Amniotic epithelial cell (primary cell): Measurements from ENCODE around the gene TRIM65.
A peak's percentile ranks its signal among the peaks of the same experiment; 100 is the strongest.

ENCODE experiments used
- DNase-seq: peaks from one replicate; pipeline ENCODE4 v3.0.0-alpha.2; 2010; ENCODE audit warnings: low read depth

The TRIM65 gene, protein sequence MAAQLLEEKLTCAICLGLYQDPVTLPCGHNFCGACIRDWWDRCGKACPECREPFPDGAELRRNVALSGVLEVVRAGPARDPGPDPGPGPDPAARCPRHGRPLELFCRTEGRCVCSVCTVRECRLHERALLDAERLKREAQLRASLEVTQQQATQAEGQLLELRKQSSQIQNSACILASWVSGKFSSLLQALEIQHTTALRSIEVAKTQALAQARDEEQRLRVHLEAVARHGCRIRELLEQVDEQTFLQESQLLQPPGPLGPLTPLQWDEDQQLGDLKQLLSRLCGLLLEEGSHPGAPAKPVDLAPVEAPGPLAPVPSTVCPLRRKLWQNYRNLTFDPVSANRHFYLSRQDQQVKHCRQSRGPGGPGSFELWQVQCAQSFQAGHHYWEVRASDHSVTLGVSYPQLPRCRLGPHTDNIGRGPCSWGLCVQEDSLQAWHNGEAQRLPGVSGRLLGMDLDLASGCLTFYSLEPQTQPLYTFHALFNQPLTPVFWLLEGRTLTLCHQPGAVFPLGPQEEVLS

DNA sequence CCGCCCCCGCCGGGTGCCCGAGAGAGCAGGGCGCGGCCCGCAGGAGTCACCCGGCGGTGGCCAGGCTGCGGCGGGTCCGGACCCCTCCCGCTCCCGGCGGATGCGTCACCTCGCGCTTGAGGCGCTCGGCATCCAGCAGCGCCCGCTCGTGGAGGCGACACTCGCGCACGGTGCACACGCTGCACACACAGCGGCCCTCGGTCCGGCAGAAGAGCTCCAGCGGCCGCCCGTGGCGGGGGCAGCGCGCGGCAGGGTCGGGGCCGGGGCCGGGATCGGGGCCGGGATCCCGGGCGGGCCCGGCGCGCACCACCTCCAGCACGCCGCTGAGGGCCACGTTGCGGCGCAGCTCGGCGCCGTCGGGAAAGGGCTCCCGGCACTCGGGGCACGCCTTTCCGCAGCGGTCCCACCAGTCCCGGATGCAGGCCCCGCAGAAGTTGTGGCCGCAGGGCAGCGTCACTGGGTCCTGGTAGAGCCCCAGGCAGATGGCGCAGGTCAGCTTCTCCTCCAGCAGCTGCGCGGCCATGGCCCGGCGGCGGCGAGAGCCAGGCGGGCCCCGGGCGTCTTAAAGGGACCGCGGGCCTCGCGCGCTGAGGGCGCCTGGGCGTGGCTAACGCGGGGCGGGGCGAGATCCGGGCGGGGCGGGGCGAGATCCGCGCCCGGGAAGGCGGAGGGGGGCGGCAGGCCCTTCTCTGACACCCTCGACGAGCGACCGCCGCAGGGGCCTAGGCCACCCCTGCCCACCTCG lies at the start of gene TRIM65:
Gene TRIM65, minus strand, starts transcription at position 537 of the 745 bp plus-strand sequence. Its CDS starts 14 bp downstream, at position 523.
- DNase-seq: peak; percentile 61

- no peak for DNase-seq
Observed at GRCh38 chr17:75945211-75945610, 48.5 kb upstream of the TRIM65 start.

- peak; percentile 34 for DNase-seq
Observed at GRCh38 chr17:75943491-75943890, 46.7 kb upstream of the TRIM65 start.

DNA sequence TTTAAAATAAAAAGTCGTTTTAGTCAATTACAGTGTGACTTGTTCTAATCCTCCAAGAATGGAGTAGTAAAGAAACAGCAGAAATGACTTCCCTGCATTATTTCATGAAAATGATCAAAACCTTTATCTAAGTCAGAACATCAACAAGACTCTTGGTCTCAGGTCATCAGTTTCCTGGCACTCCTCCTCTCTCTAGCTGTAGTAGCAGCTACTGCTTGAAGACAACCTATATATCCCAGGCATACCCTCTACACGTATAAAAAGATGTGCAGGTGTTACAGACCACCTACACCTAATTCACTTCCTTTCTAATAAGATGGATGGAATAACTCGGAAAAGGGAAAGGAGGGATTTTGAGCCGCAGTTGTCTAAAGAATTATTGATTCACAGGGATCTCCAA lies 45.7 kb upstream of the TRIM65 start:
- no peak for DNase-seq

DNA sequence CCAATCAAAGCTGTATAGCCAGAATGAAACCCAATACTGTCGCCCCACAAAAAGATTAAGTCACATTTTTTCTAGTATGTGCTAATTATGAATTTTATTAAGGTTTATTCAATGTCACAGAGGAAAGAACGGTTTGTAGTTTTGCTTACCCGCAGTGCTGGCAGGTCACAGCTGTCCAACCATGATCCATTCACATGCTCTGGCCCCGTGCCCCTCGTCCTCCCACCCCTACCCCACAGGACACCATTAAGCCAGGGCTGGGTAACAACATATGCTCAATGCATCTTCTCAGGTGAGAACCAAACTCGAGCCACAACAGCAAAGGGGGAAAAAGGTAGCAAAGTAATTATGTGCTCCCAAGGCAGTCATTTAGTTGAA lies 44.7 kb upstream of the TRIM65 start:
- DNase-seq: no peak

DNA sequence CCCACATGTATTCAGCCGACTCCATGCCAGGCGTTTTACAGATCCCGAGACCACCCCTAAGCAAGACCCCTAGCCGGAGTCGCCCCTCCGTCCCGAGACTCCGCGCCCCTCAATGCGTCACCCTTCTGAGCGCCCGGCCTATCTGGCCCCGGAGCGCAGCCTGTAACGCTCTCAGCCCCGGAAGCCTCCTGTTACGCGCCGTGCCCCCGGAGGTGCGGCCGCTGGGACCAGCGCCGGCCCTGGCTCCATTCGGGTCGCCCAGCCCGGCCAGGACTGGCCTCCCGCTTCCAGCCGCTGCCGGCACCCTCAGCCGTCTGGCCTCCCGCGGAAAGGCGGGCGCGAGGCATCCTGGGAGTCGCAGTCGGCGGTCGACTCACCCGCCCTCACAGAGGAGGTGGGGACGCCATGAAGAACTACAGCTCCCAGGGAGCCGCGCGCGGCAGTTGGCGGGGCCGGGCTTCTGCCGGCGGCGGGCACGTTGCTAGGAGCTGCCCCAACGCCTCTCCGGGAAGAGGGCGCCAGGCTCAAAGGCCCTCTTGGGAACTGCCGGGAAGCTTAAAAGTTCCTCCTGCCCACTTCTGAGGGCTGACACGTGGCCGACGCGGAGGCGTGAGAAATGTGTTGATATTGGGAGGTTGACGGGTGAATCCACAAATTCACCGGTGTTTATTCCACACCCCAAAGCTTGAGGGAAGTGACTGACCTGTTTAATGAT lies 44.1 kb upstream of the TRIM65 start, which contains the start of gene FBF1:
Gene FBF1, minus strand, starts transcription at position 316 of the 715 bp plus-strand sequence. CDS start 2,893 bp downstream, outside the sequence.
- peak; percentile 90 for DNase-seq

DNA sequence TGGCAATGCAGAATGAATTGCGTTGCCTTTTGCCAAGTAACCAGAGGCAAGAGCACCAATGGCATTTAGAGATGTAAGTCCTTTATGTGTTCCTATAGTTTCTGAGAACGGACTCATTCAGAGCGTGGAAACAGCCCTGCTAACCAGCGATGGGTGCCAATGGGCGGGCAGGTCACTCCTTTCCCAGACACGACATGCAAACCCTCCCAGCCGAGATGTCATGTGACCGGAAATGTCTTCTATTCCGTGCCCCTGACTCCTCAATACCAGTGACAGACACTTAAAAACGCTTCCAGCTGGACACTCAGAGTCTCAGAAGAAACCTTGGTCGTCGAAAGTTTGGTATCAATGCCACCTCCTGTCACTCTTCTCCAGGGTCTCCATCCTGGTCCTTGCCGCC lies 40.9 kb upstream of the TRIM65 start:
- no peak for DNase-seq

DNA sequence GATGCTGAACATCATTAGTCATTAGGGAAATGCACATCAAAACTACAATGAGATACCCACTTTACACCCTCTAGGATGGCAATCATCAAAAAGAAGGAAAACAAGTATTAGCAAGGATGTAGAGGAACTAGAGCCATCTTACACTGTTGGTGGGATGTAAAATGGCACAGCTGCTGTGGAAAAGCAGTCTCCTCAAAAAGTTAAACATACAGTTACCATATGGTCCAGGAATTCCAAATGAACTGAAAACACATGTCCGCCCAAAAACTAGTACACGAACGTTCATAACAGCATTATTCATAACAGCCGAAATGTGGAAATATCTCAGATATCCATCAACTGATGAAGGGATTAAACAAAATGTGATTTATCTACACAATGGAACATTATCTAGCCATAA lies 37.1 kb upstream of the TRIM65 start:
- DNase-seq: peak; percentile 27

- DNase-seq: no peak
Observed at GRCh38 chr17:75932852-75933251, 36.1 kb upstream of the TRIM65 start.

- DNase-seq: no peak
Observed at GRCh38 chr17:75931062-75931461, 34.3 kb upstream of the TRIM65 start.

GRCh38 chr17:75927286-75927922 lies 30.7 kb upstream of the TRIM65 start:
- DNase-seq: peak; percentile 23

DNA sequence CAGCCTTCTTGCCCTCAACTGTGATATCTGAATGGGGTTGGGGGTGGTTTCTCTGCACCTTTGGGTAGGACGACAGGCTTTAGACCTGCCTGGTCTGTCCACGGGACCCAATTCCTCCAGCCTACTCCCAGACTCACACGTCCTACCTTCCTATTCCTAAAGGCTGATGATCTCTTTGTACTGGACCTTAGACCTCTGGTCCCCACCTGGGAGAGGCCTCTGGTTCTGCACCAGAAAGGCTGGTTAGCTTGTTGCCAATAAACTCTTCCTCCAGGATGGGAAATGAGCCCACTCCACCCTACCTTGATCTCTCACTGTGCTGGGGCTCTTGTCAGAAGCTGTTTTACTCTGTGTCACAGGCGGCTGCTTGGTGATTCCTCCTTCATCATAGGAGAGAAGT lies 29.7 kb upstream of the TRIM65 start:
- DNase-seq: no peak

DNA sequence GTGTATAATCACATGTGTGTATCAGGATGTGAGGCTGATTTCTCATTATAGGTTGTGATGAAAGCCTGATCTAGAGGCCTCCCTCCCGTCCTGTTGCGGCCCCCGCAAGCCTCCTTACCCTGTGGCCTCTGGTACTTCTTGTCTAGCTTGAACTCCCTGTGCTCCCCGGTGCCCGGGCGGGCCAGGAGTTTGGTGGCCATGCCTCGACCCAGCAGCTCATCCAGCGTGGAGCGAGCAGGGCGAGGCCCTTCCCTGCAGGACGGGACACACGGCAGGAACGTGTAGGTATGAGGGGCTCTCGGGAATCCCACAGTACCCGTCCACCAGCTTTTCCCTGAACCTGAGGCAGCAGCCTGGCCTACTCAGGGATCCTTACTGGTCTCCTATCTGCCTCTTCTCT lies 29.2 kb upstream of the TRIM65 start:
- no peak for DNase-seq

DNA sequence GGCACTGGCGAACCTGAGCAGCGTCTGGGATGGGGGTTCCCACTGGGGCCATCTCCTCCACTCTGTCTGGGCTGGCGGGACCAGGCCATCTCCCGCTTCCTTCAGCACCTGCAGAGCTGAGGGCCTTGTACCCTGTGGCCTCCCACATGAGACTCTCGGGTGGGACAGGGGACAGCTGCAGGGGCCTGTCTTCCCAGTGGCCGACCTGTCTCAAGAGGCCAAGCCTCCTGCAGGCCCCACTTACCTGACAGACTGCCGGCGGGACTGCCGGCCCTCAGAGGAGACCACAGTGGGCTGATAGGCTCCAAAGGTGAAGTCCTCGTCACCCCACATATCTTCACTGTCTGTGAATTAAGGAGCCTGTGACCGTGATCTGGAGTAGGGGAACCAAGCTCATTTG lies 28.4 kb upstream of the TRIM65 start:
- DNase-seq: no peak

DNA sequence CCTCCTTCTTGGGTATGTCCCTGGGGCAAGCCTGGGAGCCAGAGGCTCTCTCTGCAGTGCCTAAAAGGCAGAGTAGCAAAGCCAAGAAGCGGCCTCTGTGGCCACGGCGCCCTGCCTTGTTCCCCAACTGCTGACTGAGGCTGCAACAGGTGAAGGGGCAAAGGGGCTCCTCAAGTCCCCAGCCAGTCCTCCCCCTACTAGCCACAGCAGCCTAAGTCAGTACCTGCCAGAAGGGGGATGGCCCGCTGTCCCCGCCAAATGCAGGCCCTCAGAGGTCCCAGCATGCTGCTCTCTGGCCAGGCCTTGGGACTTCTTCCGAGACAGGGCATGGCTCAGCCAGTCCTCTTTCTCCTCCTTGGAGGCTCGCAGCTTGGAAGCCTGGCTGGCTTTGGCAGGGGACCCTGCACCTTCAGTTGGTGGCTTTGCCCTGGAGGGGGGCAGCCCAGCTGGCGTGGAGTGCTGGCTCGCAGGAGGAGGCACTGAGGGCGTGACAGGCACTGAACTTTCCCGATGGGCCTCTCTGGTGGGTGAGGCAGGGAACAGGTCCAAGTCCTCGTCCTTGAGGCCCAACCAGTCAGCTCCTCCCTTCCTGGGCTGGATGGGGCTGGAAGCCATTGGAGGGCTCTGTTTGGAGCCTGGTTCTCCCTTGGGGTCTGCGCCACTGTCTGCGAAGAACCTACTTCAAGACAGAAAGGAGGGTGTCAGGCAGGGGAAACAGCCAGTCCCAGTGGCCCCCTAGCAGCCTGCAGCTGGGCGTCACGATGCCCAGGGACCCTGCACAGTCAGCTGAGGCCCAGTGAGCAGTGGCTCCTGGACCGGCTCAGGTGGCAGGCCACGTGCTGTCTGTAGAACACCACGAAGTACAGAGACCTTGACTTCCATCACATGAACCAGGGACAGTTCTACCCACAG lies 26.5 kb upstream of the TRIM65 start:
- DNase-seq: no peak

DNA sequence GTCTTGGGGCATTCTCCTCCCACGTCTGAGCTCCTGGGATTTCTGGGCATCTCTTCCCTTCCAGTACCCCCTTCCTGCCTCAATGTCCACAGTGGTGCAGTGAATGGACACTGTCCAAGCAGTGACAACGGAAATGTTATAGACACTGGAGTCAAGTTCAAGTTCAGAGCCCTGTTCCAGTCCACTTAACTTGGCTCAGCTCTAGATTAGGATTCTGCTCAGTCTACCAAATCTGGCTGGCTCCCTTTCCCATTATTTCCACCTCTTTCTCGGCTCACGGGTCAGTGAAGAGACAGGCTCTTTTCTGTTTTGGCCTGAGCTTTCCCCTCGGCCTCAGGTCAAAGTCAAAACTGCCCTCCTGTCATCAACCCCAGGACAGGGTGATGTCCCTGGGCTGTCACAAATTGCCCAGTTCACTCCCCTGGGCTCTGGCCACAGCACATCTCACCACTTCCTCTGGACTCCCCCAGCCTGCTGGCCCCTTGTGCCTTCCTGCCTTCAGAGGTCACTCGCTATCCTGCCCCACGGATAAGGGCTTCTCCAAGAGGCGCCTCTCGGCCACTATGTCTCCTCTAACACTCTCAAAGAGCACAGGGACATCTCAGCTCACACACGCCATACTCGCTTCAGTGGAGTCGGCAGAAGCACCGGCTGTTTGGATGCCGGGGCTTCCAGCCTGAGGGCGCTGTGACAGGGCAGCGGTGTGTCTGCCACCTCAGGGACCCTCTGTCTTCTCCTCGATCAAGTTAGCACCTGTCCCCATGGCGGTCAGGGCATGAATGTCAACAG lies 25.6 kb upstream of the TRIM65 start:
- no peak for DNase-seq

- no peak for DNase-seq
Observed at GRCh38 chr17:75921596-75921995, 24.8 kb upstream of the TRIM65 start.

- DNase-seq: no peak
Observed at GRCh38 chr17:75920045-75920560, 23.4 kb upstream of the TRIM65 start.

GRCh38 chr17:75919611-75920010 lies 22.9 kb upstream of the TRIM65 start:
- no peak for DNase-seq
